Measurements from ENCODE around the gene CMBL.
"Not testable (repeated sequence)": the region's sequence is repeated elsewhere in the genome, so short reads cannot be mapped to it uniquely, and the experiment has no call there.

The CMBL gene

GRCh38 chr5:10310066-10310779, 2.5 kb upstream of the CMBL start:
- peak; percentile 19 to 58 for DNase-seq

- no peak for DNase-seq
These were observed 1.1 kb upstream of the CMBL start for GRCh38 chr5:10308844-10309243.

- no peak for DNase-seq
These were observed 896 bp downstream of the CMBL start for GRCh38 chr5:10306806-10307205.

GRCh38 chr5:10306114-10306513, 1.6 kb downstream of the CMBL start:
- no peak for DNase-seq

- no peak for DNase-seq
These were observed 2.8 kb downstream of the CMBL start for GRCh38 chr5:10304932-10305331.

- DNase-seq = no peak
These were observed 4.0 kb downstream of the CMBL start for GRCh38 chr5:10303699-10304170.

GRCh38 chr5:10303201-10303600, 4.5 kb downstream of the CMBL start:
- no peak for DNase-seq

GRCh38 chr5:10301842-10302610, 5.7 kb downstream of the CMBL start:
- DNase-seq = no peak

GRCh38 chr5:10301266-10301665, 6.4 kb downstream of the CMBL start:
- DNase-seq = no peak

- no peak for DNase-seq
These were observed 7.5 kb downstream of the CMBL start for GRCh38 chr5:10300246-10300645.

GRCh38 chr5:10297646-10298204, 10.0 kb downstream of the CMBL start:
- no peak for DNase-seq

GRCh38 chr5:10295619-10296326, 11.9 kb downstream of the CMBL start:
- no peak for DNase-seq

- DNase-seq = no peak
These were observed 13.6 kb downstream of the CMBL start for GRCh38 chr5:10293907-10294662.

- no peak for DNase-seq
These were observed 15.9 kb downstream of the CMBL start for GRCh38 chr5:10291692-10292339.

- DNase-seq = no peak
These were observed 17.3 kb downstream of the CMBL start for GRCh38 chr5:10290438-10290837.

GRCh38 chr5:10289991-10290390, 17.7 kb downstream of the CMBL start:
- DNase-seq = no peak

GRCh38 chr5:10289353-10289752, 18.3 kb downstream of the CMBL start:
- DNase-seq = no peak

GRCh38 chr5:10288592-10289219, 19.0 kb downstream of the CMBL start:
- DNase-seq = no peak

GRCh38 chr5:10286862-10287227, 20.9 kb downstream of the CMBL start:
- no peak for DNase-seq

- DNase-seq = no peak
These were observed 21.4 kb downstream of the CMBL start for GRCh38 chr5:10286162-10286861.

- DNase-seq = not testable (repeated sequence)
These were observed 22.3 kb downstream of the CMBL start for GRCh38 chr5:10285362-10285761.

Data from SW 1271 (cell line).